Activated B cell treated with CpG ODN at 0.5 μM for 24 hours (primary cell): ENCODE data around the gene NQO2. TPM values are rescaled to one million over a fixed set of nuclear protein-coding genes. Genes with fewer than 3 reads are reported as not detected.

ENCODE experiments used
- ATAC-seq: fragments of 200-7000 bp; cut with Tn5 transposase; one replicate; pipeline ENCODE4 v1.10.0; 2021; ENCODE audit warnings: low read depth, mild to moderate bottlenecking, moderate library complexity
- CTCF ChIA-PET: fragments of 350-600 bp; sonication (Branson Sonifier 250); formaldehyde crosslinking; loops from one replicate; lab custom pipeline; 2021; ENCODE audit warnings: antibody characterized with exemption; lab: Charles Lee
- POLR2A ChIA-PET: fragments of 350-600 bp; sonication (Branson Sonifier 250); formaldehyde crosslinking; loops from one replicate; lab custom pipeline; 2021; ENCODE audit warnings: antibody characterized with exemption; lab: Charles Lee
- DNase-seq: peaks from one replicate; pipeline ENCODE4 v3.0.0; 2022
- H3K27ac Mint-ChIP-seq: one replicate; pipeline ENCODE4 v1.8.0; 2020; ENCODE audit warnings: mixed read lengths
- H3K27me3 Mint-ChIP-seq: one replicate; pipeline ENCODE4 v1.8.0; 2021; ENCODE audit warnings: mixed read lengths
- H3K36me3 Mint-ChIP-seq: one replicate; pipeline ENCODE4 v1.8.0; 2021; ENCODE audit warnings: low read depth, mixed read lengths
- H3K4me1 Mint-ChIP-seq: one replicate; pipeline ENCODE4 v1.8.0; 2021; ENCODE audit warnings: mixed read lengths
- H3K4me3 Mint-ChIP-seq: one replicate; pipeline ENCODE4 v1.8.0; 2020; ENCODE audit warnings: mild to moderate bottlenecking, mixed read lengths
- H3K9me3 Mint-ChIP-seq: one replicate; pipeline ENCODE4 v1.8.0; 2020; ENCODE audit warnings: mixed read lengths
- CTCF ChIP-seq: fragments of 200-600 bp; IDR thresholded peaks from one replicate; pipeline ENCODE4 v1.8.0; 2022; ENCODE audit warnings: antibody characterized with exemption, mild to moderate bottlenecking
- intact Hi-C: fragments of 100-400 bp; cut with micrococcal nuclease; formaldehyde crosslinking; loops from one replicate; pipeline ENCODE4 v1.15.1; 2024
- total RNA-seq: library from RNA; stranded (reverse); gene quantifications from 2 replicates; pipeline ENCODE4 v1.2.3, GENCODE V29; 2022

Gene NQO2
- total RNA-seq, 1 donor from 2014 or later, result 12.3 TPM

GRCh38 chr6:2959909-2960719 lies 39.6 kb upstream of the NQO2 start:
- intact Hi-C loops, result no loop called here
- Mint-ChIP-seq H3K27me3 (no peaks in the 10 kb centered on the region), H3K4me1 (peaks cover 24% of the 10 kb centered on the region), H3K36me3 (peaks cover 7% of the 10 kb centered on the region), H3K9me3 (no peaks in the 10 kb centered on the region), H3K27ac (no peak overlapping the region), H3K4me3 (no peak overlapping the region)
- CTCF ChIA-PET, result no interaction called here
- POLR2A ChIA-PET, result no interaction called here
- TF ChIP-seq CTCF, result no peak
- no peak for ATAC-seq
- no peak for DNase-seq

GRCh38 chr6:2960935-2961334 lies 38.8 kb upstream of the NQO2 start:
- Mint-ChIP-seq H3K27me3 (no peaks in the 10 kb centered on the region), H3K9me3 (no peaks in the 10 kb centered on the region), H3K4me1 (peaks cover 24% of the 10 kb centered on the region), H3K36me3 (peaks cover 7% of the 10 kb centered on the region), H3K27ac (no peak overlapping the region), H3K4me3 (no peak overlapping the region)
- no peak for DNase-seq
- no peak for TF ChIP-seq CTCF
- ChIA-PET CTCF (no interaction called here), POLR2A (no interaction called here)
- intact Hi-C loops, result no loop called here
- ATAC-seq, result no peak

- H3K27ac Mint-ChIP-seq, result no peak overlapping the region
- peaks cover 24% of the 10 kb centered on the region for H3K4me1 Mint-ChIP-seq
- H3K27me3 Mint-ChIP-seq, result no peaks in the 10 kb centered on the region
- no peak overlapping the region for H3K4me3 Mint-ChIP-seq
- H3K9me3 Mint-ChIP-seq, result no peaks in the 10 kb centered on the region
- DNase-seq, result no peak
- POLR2A ChIA-PET, result no interaction called here
- peaks cover 7% of the 10 kb centered on the region for H3K36me3 Mint-ChIP-seq
- TF ChIP-seq CTCF, result no peak
- CTCF ChIA-PET, result no interaction called here
- intact Hi-C loops, result no loop called here
- no peak for ATAC-seq
These were observed 38.2 kb upstream of the NQO2 start for GRCh38 chr6:2961506-2961905.

- DNase-seq, result no peak
- intact Hi-C loops, result no loop called here
- Mint-ChIP-seq H3K27me3 (no peaks in the 10 kb centered on the region), H3K4me1 (peaks cover 27% of the 10 kb centered on the region), H3K27ac (no peak overlapping the region), H3K4me3 (no peak overlapping the region), H3K36me3 (peaks cover 6% of the 10 kb centered on the region), H3K9me3 (no peaks in the 10 kb centered on the region)
- ChIA-PET CTCF (no interaction called here), POLR2A (no interaction called here)
- TF ChIP-seq CTCF, result no peak
- ATAC-seq, result no peak
These were observed 37.7 kb upstream of the NQO2 start for GRCh38 chr6:2962004-2962403.

- peaks cover 33% of the 10 kb centered on the region for H3K4me1 Mint-ChIP-seq
- H3K9me3 Mint-ChIP-seq, result no peaks in the 10 kb centered on the region
- H3K4me3 Mint-ChIP-seq, result no peak overlapping the region
- no peak for DNase-seq
- peaks cover 2% of the 10 kb centered on the region for H3K36me3 Mint-ChIP-seq
- TF ChIP-seq CTCF, result no peak
- no peak for ATAC-seq
- no peaks in the 10 kb centered on the region for H3K27me3 Mint-ChIP-seq
- CTCF ChIA-PET, result interaction anchor here (1.0 kb wide), 1 partner anchor 10 kb away, joined by 3 read pairs; no protein-coding TSS in a partner anchor
- intact Hi-C loops, result no loop called here
- H3K27ac Mint-ChIP-seq, result no peak overlapping the region
- POLR2A ChIA-PET, result no interaction called here
These were observed 37.1 kb upstream of the NQO2 start for GRCh38 chr6:2962636-2963035.
